Keratinocyte (primary cell): ENCODE measurements around the gene FRA10AC1. TPM values are rescaled to one million over a fixed set of nuclear protein-coding genes. Genes with fewer than 3 reads are reported as not detected.

ENCODE experiments used
- DNase-seq: peaks from one replicate; pipeline ENCODE4 v3.0.0-alpha.2; 2011; ENCODE audit warnings: low read depth, missing footprints, low spot score
- FAIRE-seq: peaks from 2 replicates; lab custom pipeline; 2011; peaks lifted over from hg19 to GRCh38; lab: Jason Lieb, UNC
- H2AFZ ChIP-seq: 2 replicates; pipeline ENCODE4 v1.6.0; 2012; ENCODE audit warnings: low read length, control low read depth, inconsistent platforms; ENCODE audit not compliant: control insufficient read depth
- H3K27ac ChIP-seq: 2 replicates; pipeline ENCODE4 v1.5.1; 2011; ENCODE audit warnings: low read length; ENCODE audit not compliant: control insufficient read depth, insufficient read depth
- H3K27me3 ChIP-seq: 3 replicates; pipeline ENCODE4 v1.6.0; 2011; ENCODE audit warnings: low read length; ENCODE audit not compliant: control insufficient read depth, insufficient read depth; ENCODE audit errors: extremely low read depth
- H3K36me3 ChIP-seq, 2 experiments: 2 replicates in 1 of 2; 3 replicates in 1 of 2; pipeline ENCODE4 v1.5.1; 2011; ENCODE audit warnings: low read length in 2 of 2, mild to moderate bottlenecking in 1 of 2; ENCODE audit not compliant: control insufficient read depth in 2 of 2, insufficient read depth in 2 of 2; ENCODE audit errors: extremely low read depth in 1 of 2
- H3K4me1 ChIP-seq: 3 replicates; pipeline ENCODE4 v1.5.1; 2011; ENCODE audit warnings: low read length; ENCODE audit not compliant: control insufficient read depth, insufficient read depth; ENCODE audit errors: extremely low read depth
- H3K4me2 ChIP-seq: 3 replicates; pipeline ENCODE4 v1.6.0; 2011; ENCODE audit warnings: low read depth, low read length; ENCODE audit not compliant: control insufficient read depth, insufficient read depth; ENCODE audit errors: extremely low read depth
- H3K4me3 ChIP-seq, 3 experiments: fragments of 200-600 bp in 1 of 3; sonication (generic) in 1 of 3; 2 replicates in 2 of 3; 3 replicates in 1 of 3; pipeline ENCODE4 v1.5.1; 2011 to 2016; ENCODE audit warnings: low read length in 3 of 3, mild to moderate bottlenecking in 3 of 3, control low read depth in 2 of 3, inconsistent platforms in 1 of 3, low read depth in 1 of 3, mixed read lengths in 1 of 3, mixed run types in 1 of 3, moderate library complexity in 1 of 3; ENCODE audit not compliant: control insufficient read depth in 2 of 3, insufficient read depth in 2 of 3; ENCODE audit errors: extremely low read depth in 1 of 3
- H3K79me2 ChIP-seq: 2 replicates; pipeline ENCODE4 v1.6.0; 2012; ENCODE audit warnings: low read length; ENCODE audit not compliant: control insufficient read depth, insufficient read depth
- H3K9ac ChIP-seq: 3 replicates; pipeline ENCODE4 v1.6.0; 2011; ENCODE audit warnings: low read length; ENCODE audit not compliant: control insufficient read depth, insufficient read depth; ENCODE audit errors: extremely low read depth
- H3K9me1 ChIP-seq: 3 replicates; pipeline ENCODE4 v1.6.0; 2011; ENCODE audit warnings: low read length; ENCODE audit not compliant: control insufficient read depth, insufficient read depth; ENCODE audit errors: extremely low read depth
- H3K9me3 ChIP-seq: 2 replicates; pipeline ENCODE4 v1.5.1; 2012; ENCODE audit warnings: low read depth, low read length; ENCODE audit not compliant: control insufficient read depth
- H4K20me1 ChIP-seq: 3 replicates; pipeline ENCODE4 v1.6.0; 2011; ENCODE audit warnings: low read length; ENCODE audit not compliant: control insufficient read depth, insufficient read depth; ENCODE audit errors: extremely low read depth
- EZH2 ChIP-seq: IDR thresholded peaks from one replicate; pipeline ENCODE4 v1.6.1; 2012; ENCODE audit warnings: inconsistent platforms, mild to moderate bottlenecking, low read length, moderate library complexity
- dilution Hi-C: fragments of 300-500 bp; cut with MboI; formaldehyde crosslinking; loops from one replicate; pipeline ENCODE4 v1.7.0; 2020; ENCODE audit warnings: low sequenced_read_pairs; ENCODE audit not compliant: extremely low pct_ligation_motif_present
- polyA plus RNA-seq, 5 experiments: library from polyadenylated mRNA; depleted of rRNA in 3 of 5; stranded (reverse) in 3 of 5; stranded (forward) in 1 of 5; unstranded in 1 of 5; fragments of >200 nt; gene quantifications; 1 replicate in 1 of 5; 2 replicates in 3 of 5; 3 replicates in 1 of 5; pipeline versions ENCODE4 v1.2.1 to v1.2.3, GENCODE V29; 2011 to 2012; ENCODE audit warnings: missing spikeins in 2 of 5, low read depth in 1 of 5, low replicate concordance in 1 of 5
- TF ChIP-seq, protein P1 (sequence below), 3 experiments: IDR thresholded peaks in 1 of 3; conservative IDR thresholded peaks in 1 of 3; optimal IDR thresholded peaks in 1 of 3; 2 replicates in 2 of 3; 3 replicates in 1 of 3; pipeline versions ENCODE3 to v1.5.1; 2011; ENCODE audit warnings: low read length in 3 of 3, mild to moderate bottlenecking in 3 of 3, moderate library complexity in 2 of 3, control low read depth in 1 of 3, inconsistent platforms in 1 of 3; ENCODE audit not compliant: insufficient read depth in 2 of 3; ENCODE audit errors: extremely low read depth in 1 of 3

FRA10AC1 gene
- polyA plus RNA-seq, 1 donor (not counting 4 experiments of a cell fraction or from before 2014, with no cell fraction given): 12.8 TPM

DNA sequence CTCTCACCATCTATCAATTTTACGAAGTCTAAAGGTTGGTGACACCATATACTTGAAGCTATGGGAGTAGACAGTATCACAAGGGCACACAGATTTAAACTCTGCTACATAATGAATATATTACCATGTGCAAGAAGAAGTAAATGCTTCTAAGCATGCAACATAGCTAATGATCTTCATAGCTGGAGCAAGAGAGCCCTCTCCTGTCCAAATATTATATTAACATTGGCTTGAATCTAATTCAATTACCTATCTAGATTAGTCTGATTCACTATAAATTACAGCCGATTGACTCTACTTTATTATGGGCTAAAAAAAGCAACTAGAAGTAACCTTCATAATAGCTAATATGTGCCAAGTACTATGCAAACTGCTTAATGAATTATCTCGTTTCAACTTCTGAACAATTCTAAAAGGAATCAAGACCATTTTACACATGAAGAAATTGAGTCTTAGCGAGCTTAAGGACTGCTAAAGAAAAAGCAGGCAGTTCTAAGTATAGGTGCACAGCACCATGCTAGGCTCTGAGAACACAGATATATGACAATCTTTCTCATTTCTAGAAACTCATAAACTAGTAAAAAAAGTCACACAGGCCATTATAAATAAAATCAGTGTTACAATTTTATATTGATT, 21.9 kb downstream of the FRA10AC1 start:
- H3K9me3 ChIP-seq: no peaks in the 10 kb centered on the region
- no peaks in the 10 kb centered on the region for H4K20me1 ChIP-seq
- H2AFZ ChIP-seq: no peak overlapping the region
- H3K4me3 ChIP-seq: no peak overlapping the region
- no peak overlapping the region for H3K4me2 ChIP-seq
- dilution Hi-C loops: no loop called here
- H3K79me2 ChIP-seq: no peaks in the 10 kb centered on the region
- peaks cover 2 to 15% of the 10 kb centered on the region in 2 experiments for H3K36me3 ChIP-seq
- no peak for TF ChIP-seq EZH2
- TF ChIP-seq, protein P1, sequence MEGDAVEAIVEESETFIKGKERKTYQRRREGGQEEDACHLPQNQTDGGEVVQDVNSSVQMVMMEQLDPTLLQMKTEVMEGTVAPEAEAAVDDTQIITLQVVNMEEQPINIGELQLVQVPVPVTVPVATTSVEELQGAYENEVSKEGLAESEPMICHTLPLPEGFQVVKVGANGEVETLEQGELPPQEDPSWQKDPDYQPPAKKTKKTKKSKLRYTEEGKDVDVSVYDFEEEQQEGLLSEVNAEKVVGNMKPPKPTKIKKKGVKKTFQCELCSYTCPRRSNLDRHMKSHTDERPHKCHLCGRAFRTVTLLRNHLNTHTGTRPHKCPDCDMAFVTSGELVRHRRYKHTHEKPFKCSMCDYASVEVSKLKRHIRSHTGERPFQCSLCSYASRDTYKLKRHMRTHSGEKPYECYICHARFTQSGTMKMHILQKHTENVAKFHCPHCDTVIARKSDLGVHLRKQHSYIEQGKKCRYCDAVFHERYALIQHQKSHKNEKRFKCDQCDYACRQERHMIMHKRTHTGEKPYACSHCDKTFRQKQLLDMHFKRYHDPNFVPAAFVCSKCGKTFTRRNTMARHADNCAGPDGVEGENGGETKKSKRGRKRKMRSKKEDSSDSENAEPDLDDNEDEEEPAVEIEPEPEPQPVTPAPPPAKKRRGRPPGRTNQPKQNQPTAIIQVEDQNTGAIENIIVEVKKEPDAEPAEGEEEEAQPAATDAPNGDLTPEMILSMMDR (optimal IDR thresholded peaks at IDR 0.05 in 1 of 3, IDR thresholded peaks at IDR 0.05 in 1 of 3, conservative IDR thresholded peaks at IDR 0.05 in 1 of 3; ENCODE audit: extremely low read depth in 1 of 3, insufficient read depth in 2 of 3, low read length in 3 of 3): peak in 1 of 3 experiments; percentile 23
- FAIRE-seq (no peak), DNase-seq (no peak)
- no peak overlapping the region for H3K27ac ChIP-seq
- no peak overlapping the region for H3K9ac ChIP-seq
- no peaks in the 10 kb centered on the region for H3K9me1 ChIP-seq
- no peaks in the 10 kb centered on the region for H3K4me1 ChIP-seq
- H3K27me3 ChIP-seq: no peaks in the 10 kb centered on the region

DNA sequence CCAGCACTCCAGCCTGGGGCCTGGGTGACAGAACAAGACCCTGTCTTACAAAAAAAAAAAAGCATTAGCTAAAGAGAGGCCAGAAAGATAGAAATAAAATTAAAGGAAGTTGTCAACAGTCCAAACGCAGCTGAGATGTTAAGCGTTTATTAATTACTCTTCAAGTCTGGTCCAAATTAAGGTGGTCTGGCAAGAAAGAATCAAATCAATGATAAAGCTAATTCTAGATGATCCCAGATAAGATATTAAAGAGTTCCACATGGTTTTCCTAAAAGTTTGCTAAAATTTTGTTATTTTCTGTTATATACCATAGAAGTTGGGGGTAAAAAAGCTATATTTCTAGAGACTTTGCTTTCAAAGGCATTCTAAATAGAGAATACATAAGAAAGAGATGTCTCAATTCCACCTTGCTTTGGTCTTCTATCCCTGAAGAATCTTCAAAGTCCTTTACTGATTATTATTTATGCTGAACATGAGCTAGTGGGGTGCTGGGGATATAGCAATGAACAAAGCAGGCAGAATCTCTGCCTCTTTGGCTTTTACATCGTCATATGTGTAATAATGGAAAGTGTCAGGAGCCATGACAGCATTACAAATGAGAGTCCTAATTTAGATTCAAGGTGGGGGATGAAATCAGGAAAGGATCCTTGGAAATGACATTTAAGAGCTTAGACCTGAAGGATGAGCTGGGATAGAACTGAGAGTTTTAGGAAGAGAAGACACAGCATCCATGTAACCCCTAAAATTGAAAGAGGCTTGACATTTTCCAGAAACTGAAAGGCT, 23.4 kb downstream of the FRA10AC1 start:
- H3K79me2 ChIP-seq: no peaks in the 10 kb centered on the region
- no peaks in the 10 kb centered on the region for H3K9me3 ChIP-seq
- H3K36me3 ChIP-seq: peaks cover 4 to 16% of the 10 kb centered on the region in 2 experiments
- TF ChIP-seq, protein P1 (optimal IDR thresholded peaks at IDR 0.05 in 1 of 3, IDR thresholded peaks at IDR 0.05 in 1 of 3, conservative IDR thresholded peaks at IDR 0.05 in 1 of 3; ENCODE audit: extremely low read depth in 1 of 3, insufficient read depth in 2 of 3, low read length in 3 of 3): no peak
- FAIRE-seq (no peak), DNase-seq (no peak)
- no peak overlapping the region for H3K9ac ChIP-seq
- no peaks in the 10 kb centered on the region for H3K27me3 ChIP-seq
- H3K4me3 ChIP-seq: no peak overlapping the region
- H3K27ac ChIP-seq: no peak overlapping the region
- dilution Hi-C loops: no loop called here
- H3K4me1 ChIP-seq: no peaks in the 10 kb centered on the region
- no peaks in the 10 kb centered on the region for H4K20me1 ChIP-seq
- H2AFZ ChIP-seq: no peak overlapping the region
- no peak overlapping the region for H3K4me2 ChIP-seq
- no peaks in the 10 kb centered on the region for H3K9me1 ChIP-seq
